Liver (tissue), 9 donors: ENCODE results near the gene RDM1. TPM values are rescaled to one million over a fixed set of nuclear protein-coding genes. Genes with fewer than 3 reads are reported as not detected.

Experiments
- DNase-seq: peaks from one replicate; pipeline ENCODE4 v3.0.0-alpha.2; 2017; ENCODE audit warnings: low spot score
- H3K27ac ChIP-seq, 2 donors: one replicate each; pipeline ENCODE4 v1.7.0; 2013; ENCODE audit warnings: inconsistent platforms in 2 of 2, low read length in 2 of 2, control low read depth in 1 of 2, low read depth in 1 of 2, mild to moderate bottlenecking in 1 of 2
- H3K27me3 ChIP-seq, 4 donors: one replicate each; pipeline versions ENCODE4 v1.6.1 to v1.7.0; 2013; ENCODE audit warnings: low read length in 3 of 4, inconsistent platforms in 1 of 4, mild to moderate bottlenecking in 1 of 4, moderate library complexity in 1 of 4; ENCODE audit not compliant: control insufficient read depth in 4 of 4, insufficient read depth in 4 of 4
- H3K36me3 ChIP-seq, 4 donors: one replicate each; pipeline versions ENCODE4 v1.6.1 to v1.7.0; 2013; ENCODE audit warnings: low read length in 3 of 4, mild to moderate bottlenecking in 3 of 4, low read depth in 1 of 4, moderate library complexity in 1 of 4; ENCODE audit not compliant: control insufficient read depth in 4 of 4, insufficient read depth in 3 of 4
- H3K4me1 ChIP-seq, 4 donors: one replicate each; pipeline versions ENCODE4 v1.6.1 to v1.7.0; 2013; ENCODE audit warnings: low read length in 3 of 4, mild to moderate bottlenecking in 3 of 4, moderate library complexity in 1 of 4; ENCODE audit not compliant: control insufficient read depth in 4 of 4, insufficient read depth in 4 of 4
- H3K4me3 ChIP-seq, 3 donors: one replicate each; pipeline versions ENCODE4 v1.6.1 to v1.7.0; 2013; ENCODE audit warnings: low read length in 3 of 3, control low read depth in 1 of 3, low read depth in 1 of 3, mild to moderate bottlenecking in 1 of 3
- H3K9ac ChIP-seq, 2 donors: one replicate each; pipeline ENCODE4 v1.7.0; 2013; ENCODE audit warnings: low read length in 2 of 2, mild to moderate bottlenecking in 2 of 2, moderate library complexity in 2 of 2, control low read depth in 1 of 2, low read depth in 1 of 2
- H3K9me3 ChIP-seq, 4 donors: one replicate each; pipeline versions ENCODE4 v1.6.1 to v1.7.0; 2013; ENCODE audit warnings: low read length in 3 of 4; ENCODE audit not compliant: control insufficient read depth in 4 of 4
- ATF3 ChIP-seq: IDR thresholded peaks from 2 replicates; pipeline ENCODE4 v1.6.1; 2016; ENCODE audit warnings: antibody characterized with exemption
- CTCF ChIP-seq: fragments of 150-350 bp; IDR thresholded peaks from 2 replicates; pipeline ENCODE4 v1.5.1; 2017; ENCODE audit warnings: improper control_type of control experiment, low read depth, low read length; ENCODE audit not compliant: missing input control
- EGR1 ChIP-seq, 2 donors: IDR thresholded peaks; 2 replicates each; pipeline ENCODE4 v1.6.1; 2016 to 2018; ENCODE audit warnings: antibody characterized with exemption in 2 of 2, low read depth in 2 of 2
- FOXA2 ChIP-seq: IDR thresholded peaks from 2 replicates; pipeline ENCODE4 v1.6.1; 2016; ENCODE audit warnings: antibody characterized with exemption
- GABPA ChIP-seq, 2 donors: IDR thresholded peaks in 1 of 2; conservative IDR thresholded peaks in 1 of 2; 2 replicates each; pipeline ENCODE4 v1.6.1; 2016; ENCODE audit warnings: antibody characterized with exemption in 2 of 2, mild to moderate bottlenecking in 1 of 2, moderate library complexity in 1 of 2
- HNF4A ChIP-seq, 2 donors: conservative IDR thresholded peaks; 2 replicates each; pipeline ENCODE4 v1.6.1; 2016; ENCODE audit warnings: antibody characterized with exemption in 2 of 2, mild to moderate bottlenecking in 2 of 2
- HNF4G ChIP-seq: IDR thresholded peaks from 2 replicates; pipeline ENCODE4 v1.6.1; 2016; ENCODE audit warnings: antibody characterized with exemption
- JUND ChIP-seq, 2 donors: IDR thresholded peaks; 2 replicates each; pipeline ENCODE4 v1.6.1; 2016; ENCODE audit warnings: antibody characterized with exemption in 2 of 2
- MAX ChIP-seq: IDR thresholded peaks from 2 replicates; pipeline ENCODE4 v1.6.1; 2016; ENCODE audit warnings: antibody characterized with exemption
- NR2F2 ChIP-seq: IDR thresholded peaks from 2 replicates; pipeline ENCODE4 v1.6.1; 2016; ENCODE audit warnings: antibody characterized with exemption
- RAD21 ChIP-seq, 2 donors: IDR thresholded peaks; 2 replicates each; pipeline ENCODE4 v1.6.1; 2016; ENCODE audit warnings: antibody characterized with exemption in 2 of 2, mild to moderate bottlenecking in 2 of 2
- REST ChIP-seq: IDR thresholded peaks from 2 replicates; pipeline ENCODE4 v1.6.1; 2016; ENCODE audit warnings: antibody characterized with exemption, mild to moderate bottlenecking
- RXRA ChIP-seq, 2 donors: IDR thresholded peaks; 2 replicates each; pipeline ENCODE4 v1.6.1; 2017 to 2018; ENCODE audit warnings: antibody characterized with exemption in 2 of 2, mild to moderate bottlenecking in 1 of 2
- TAF1 ChIP-seq: conservative IDR thresholded peaks from 2 replicates; pipeline ENCODE4 v1.6.1; 2016; ENCODE audit warnings: antibody characterized with exemption, mild to moderate bottlenecking
- YY1 ChIP-seq: IDR thresholded peaks from 2 replicates; pipeline ENCODE4 v1.6.1; 2016; ENCODE audit warnings: antibody characterized with exemption, mild to moderate bottlenecking
- WGBS: extraction: QIAGEN DNeasy Blood & Tissue Kit; methylation state at CpG from one replicate; pipeline ENCODE4 v1.1.7; 2013; 5-methylcytosine and 5-hydroxymethylcytosine counted together
- polyA plus RNA-seq, 2 donors: library from polyadenylated mRNA; stranded (reverse) in 1 of 2; unstranded in 1 of 2; fragments of 200-250 nt in 1 of 2; fragments of >200 nt in 1 of 2; fragmentation: Nextera tagmentation in 1 of 2; extraction: Ambion mirVana in 1 of 2; gene quantifications; one replicate each; pipeline versions ENCODE4 v1.2.1 to v1.2.3, GENCODE V29; 2013 to 2015
- total RNA-seq, 2 donors: library from RNA; depleted of rRNA; stranded (reverse); fragments of >200 nt; gene quantifications; one replicate each; pipeline ENCODE4 v1.2.3, GENCODE V29; 2014
- donor health status: healthy.
- donor health status: healthy.
- donor health status: healthy.
- donor health status: healthy.
- donor health status: healthy.

The RDM1 gene
- total and polyA plus RNA-seq, 4 donors, result 0.29 to 1.9 (median 0.42) TPM; not detected in 1

- no peak for DNase-seq
- Histone ChIP-seq H3K9me3 (no peaks in the 10 kb centered on the region), H3K4me1 (no peaks in the 10 kb centered on the region), H3K4me3 (no peak overlapping the region), H3K36me3 (no peaks in the 10 kb centered on the region), H3K27me3 (no peaks in the 10 kb centered on the region), H3K9ac (no peak overlapping the region), H3K27ac (no peak overlapping the region)
- TF ChIP-seq RXRA (IDR thresholded peaks at IDR 0.05) (no peak), TAF1 (no peak), YY1 (no peak), JUND (IDR thresholded peaks at IDR 0.05) (no peak), MAX (no peak), HNF4A (conservative IDR thresholded peaks at IDR 0.05) (no peak), NR2F2 (no peak), HNF4G (no peak), RAD21 (IDR thresholded peaks at IDR 0.05) (no peak), GABPA (IDR thresholded peaks at IDR 0.05 in 1 of 2, conservative IDR thresholded peaks at IDR 0.05 in 1 of 2) (no peak), ATF3 (no peak)
- WGBS, result 90% methylated on average over 6 of the region's 6 CpGs
These were observed 33.1 kb upstream of the RDM1 start for GRCh38 chr17:35963663-35964062.

- DNase-seq, result no peak
- H3K4me1 ChIP-seq, result no peaks in the 10 kb centered on the region
These were observed 23.1 kb upstream of the RDM1 start for GRCh38 chr17:35953720-35954119.

GRCh38 chr17:35949401-35949800, 18.8 kb upstream of the RDM1 start:
- no peak overlapping the region for H3K27ac ChIP-seq
- H3K4me3 ChIP-seq, result no peak overlapping the region
- H3K27me3 ChIP-seq, result no peaks in the 10 kb centered on the region
- H3K36me3 ChIP-seq, result no peaks in the 10 kb centered on the region
- DNase-seq, result no peak
- TF ChIP-seq RAD21 (IDR thresholded peaks at IDR 0.05) (no peak), CTCF (no peak), YY1 (no peak), EGR1 (IDR thresholded peaks at IDR 0.05; ENCODE audit: low read depth in 2 of 2) (no peak), HNF4G (no peak), ATF3 (no peak), MAX (no peak), REST (no peak), GABPA (IDR thresholded peaks at IDR 0.05 in 1 of 2, conservative IDR thresholded peaks at IDR 0.05 in 1 of 2) (no peak), FOXA2 (no peak)
- no peaks in the 10 kb centered on the region for H3K9me3 ChIP-seq
- WGBS, result 87% methylated on average over 3 of the region's 3 CpGs
- H3K9ac ChIP-seq, result no peak overlapping the region
- no peaks in the 10 kb centered on the region for H3K4me1 ChIP-seq

More at GRCh38 chr17:35953720-35954119, 23.1 kb upstream of the RDM1 start:
- Histone ChIP-seq H3K9ac (no peak overlapping the region), H3K9me3 (no peaks in the 10 kb centered on the region), H3K4me3 (no peak overlapping the region), H3K27ac (no peak overlapping the region), H3K36me3 (no peaks in the 10 kb centered on the region), H3K27me3 (no peaks in the 10 kb centered on the region)
- WGBS, result 71% methylated on average over 7 of the region's 7 CpGs
- TF ChIP-seq RXRA (IDR thresholded peaks at IDR 0.05), result no peak
